MCF 10A (cell line): Measurements from ENCODE around the gene AGMAT. TPM values are rescaled to one million over a fixed set of nuclear protein-coding genes. Genes with fewer than 3 reads are reported as not detected.

Experiments used
- Bru-seq: library from RNA; stranded (reverse); fragments of 400-500 nt; gene quantifications from one replicate; lab custom pipeline; 2021; lab: Mats Ljungman, UMichigan
- BruChase-seq, 2 experiments: library from RNA; stranded (reverse); fragments of 400-500 nt; gene quantifications; one replicate each; lab custom pipeline; 2021; lab: Mats Ljungman, UMichigan
- BruUV-seq: library from RNA; stranded (reverse); fragments of 400-500 nt; replicated peaks from 2 replicates; lab custom pipeline; 2021; lab: Mats Ljungman, UMichigan
- CTCF ChIA-PET: fragments of 300-600 bp; sonication (Branson Sonifier 250); formaldehyde crosslinking; extraction: SDS; loops from one replicate; lab custom pipeline; 2021; ENCODE audit warnings: antibody characterized with exemption, inconsistent platforms; lab: Yijun Ruan, JAX
- POLR2A ChIA-PET: fragments of 300-600, 350-650 bp; sonication (Branson Sonifier 250); formaldehyde crosslinking; extraction: SDS; loops from one replicate; lab custom pipeline; 2020; ENCODE audit warnings: antibody characterized with exemption, inconsistent platforms; lab: Yijun Ruan, JAX
- DNase-seq: peaks from one replicate; pipeline ENCODE4 v3.0.0-alpha.2; 2018; ENCODE audit not compliant: unreplicated experiment
- H3K27ac Mint-ChIP-seq: one replicate; pipeline ENCODE4 v1.8.0; 2022; ENCODE audit warnings: mild to moderate bottlenecking, low read depth, mixed read lengths; ENCODE audit not compliant: unreplicated experiment
- H3K27me3 Mint-ChIP-seq: one replicate; pipeline ENCODE4 v1.8.0; 2022; ENCODE audit warnings: mixed read lengths; ENCODE audit not compliant: insufficient read depth, unreplicated experiment
- H3K36me3 Mint-ChIP-seq: one replicate; pipeline ENCODE4 v1.8.0; 2022; ENCODE audit warnings: mild to moderate bottlenecking, moderate library complexity, mixed read lengths; ENCODE audit not compliant: insufficient read depth, unreplicated experiment
- H3K4me1 Mint-ChIP-seq: one replicate; pipeline ENCODE4 v1.8.0; 2022; ENCODE audit warnings: mixed read lengths; ENCODE audit not compliant: insufficient read depth, unreplicated experiment
- H3K4me3 Mint-ChIP-seq: one replicate; pipeline ENCODE4 v1.8.0; 2022; ENCODE audit warnings: mild to moderate bottlenecking, moderate library complexity, mixed read lengths; ENCODE audit not compliant: unreplicated experiment
- H3K9me3 Mint-ChIP-seq: one replicate; pipeline ENCODE4 v1.8.0; 2022; ENCODE audit warnings: mixed read lengths; ENCODE audit not compliant: unreplicated experiment
- intact Hi-C: fragments of 100-400 bp; cut with micrococcal nuclease; formaldehyde crosslinking; loops from 2 replicates; pipeline ENCODE4 v1.14.1; 2022
- long read RNA-seq: library from polyadenylated mRNA; stranded (forward); transcript quantifications from one replicate; pipeline ENCODE4 v2.0.0, GENCODE V29; 2022
- total RNA-seq: library from RNA; stranded (reverse); gene quantifications from 2 replicates; pipeline ENCODE4 v1.2.3, GENCODE V29; 2022
- TF ChIP-seq, protein P1 (sequence below): fragments of 200-600 bp; IDR thresholded peaks from one replicate; pipeline ENCODE4 v1.8.0; 2022; ENCODE audit warnings: antibody characterized with exemption, mild to moderate bottlenecking; ENCODE audit not compliant: unreplicated experiment

The AGMAT gene, protein sequence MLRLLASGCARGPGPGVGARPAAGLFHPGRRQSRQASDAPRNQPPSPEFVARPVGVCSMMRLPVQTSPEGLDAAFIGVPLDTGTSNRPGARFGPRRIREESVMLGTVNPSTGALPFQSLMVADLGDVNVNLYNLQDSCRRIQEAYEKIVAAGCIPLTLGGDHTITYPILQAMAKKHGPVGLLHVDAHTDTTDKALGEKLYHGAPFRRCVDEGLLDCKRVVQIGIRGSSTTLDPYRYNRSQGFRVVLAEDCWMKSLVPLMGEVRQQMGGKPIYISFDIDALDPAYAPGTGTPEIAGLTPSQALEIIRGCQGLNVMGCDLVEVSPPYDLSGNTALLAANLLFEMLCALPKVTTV
- not detected in 2 replicates for total RNA-seq
- not detected for Bru-seq, nascent RNA
- percentile 16 among the genes with signal in this experiment for BruChase-seq, experiment 1, labeled RNA remaining after a 6-hour chase
- BruChase-seq, experiment 2, labeled RNA remaining after a 2-hour chase: percentile 12 among the genes with signal in this experiment
- long read RNA-seq: 0 reads

DNA sequence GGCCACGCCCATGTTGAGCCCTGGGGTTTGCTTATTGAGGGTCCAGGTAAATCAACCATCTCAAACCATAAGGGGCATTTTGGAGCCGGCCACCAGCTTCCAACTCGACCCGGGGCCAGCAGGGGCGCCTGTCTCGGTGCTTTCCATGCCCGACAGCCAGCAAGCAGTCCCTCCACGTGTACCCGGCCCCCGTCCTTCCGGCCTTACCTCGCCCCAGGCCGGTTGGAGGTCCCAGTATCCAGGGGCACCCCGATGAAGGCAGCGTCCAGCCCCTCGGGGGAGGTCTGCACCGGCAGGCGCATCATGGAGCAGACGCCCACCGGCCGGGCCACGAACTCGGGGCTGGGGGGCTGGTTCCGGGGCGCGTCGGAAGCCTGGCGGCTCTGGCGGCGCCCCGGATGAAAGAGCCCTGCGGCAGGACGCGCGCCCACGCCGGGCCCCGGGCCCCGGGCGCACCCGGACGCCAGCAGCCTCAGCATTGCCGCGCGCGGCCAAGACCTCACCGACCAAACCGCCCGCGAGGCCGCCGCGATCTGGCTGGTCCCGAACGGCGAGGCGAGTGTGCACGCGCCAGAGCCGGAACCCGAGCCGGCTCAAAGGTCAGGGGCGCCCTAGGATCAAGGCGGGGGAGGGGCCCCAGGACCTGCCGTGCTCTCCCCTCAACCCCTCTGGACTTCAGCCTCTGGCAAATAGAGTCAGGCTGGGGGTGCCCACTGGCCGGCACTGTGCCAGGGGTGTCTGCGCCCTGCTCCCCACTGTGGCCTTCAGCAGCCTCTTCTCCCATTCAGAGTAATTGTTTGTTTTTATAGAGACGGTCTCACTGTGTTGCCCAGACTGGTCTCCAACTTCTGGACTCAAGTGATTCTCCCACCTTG lies at the start of gene AGMAT:
TSS of gene AGMAT (minus strand) at position 563 of the 875 bp plus-strand sequence. CDS start at position 479, 84 bp downstream.
- TF ChIP-seq, protein P1, sequence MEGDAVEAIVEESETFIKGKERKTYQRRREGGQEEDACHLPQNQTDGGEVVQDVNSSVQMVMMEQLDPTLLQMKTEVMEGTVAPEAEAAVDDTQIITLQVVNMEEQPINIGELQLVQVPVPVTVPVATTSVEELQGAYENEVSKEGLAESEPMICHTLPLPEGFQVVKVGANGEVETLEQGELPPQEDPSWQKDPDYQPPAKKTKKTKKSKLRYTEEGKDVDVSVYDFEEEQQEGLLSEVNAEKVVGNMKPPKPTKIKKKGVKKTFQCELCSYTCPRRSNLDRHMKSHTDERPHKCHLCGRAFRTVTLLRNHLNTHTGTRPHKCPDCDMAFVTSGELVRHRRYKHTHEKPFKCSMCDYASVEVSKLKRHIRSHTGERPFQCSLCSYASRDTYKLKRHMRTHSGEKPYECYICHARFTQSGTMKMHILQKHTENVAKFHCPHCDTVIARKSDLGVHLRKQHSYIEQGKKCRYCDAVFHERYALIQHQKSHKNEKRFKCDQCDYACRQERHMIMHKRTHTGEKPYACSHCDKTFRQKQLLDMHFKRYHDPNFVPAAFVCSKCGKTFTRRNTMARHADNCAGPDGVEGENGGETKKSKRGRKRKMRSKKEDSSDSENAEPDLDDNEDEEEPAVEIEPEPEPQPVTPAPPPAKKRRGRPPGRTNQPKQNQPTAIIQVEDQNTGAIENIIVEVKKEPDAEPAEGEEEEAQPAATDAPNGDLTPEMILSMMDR: no peak
- Mint-ChIP-seq H3K4me1 (no peaks in the 10 kb centered on the region), H3K4me3 (no peak within 1 kb of the TSS), H3K27ac (no peak within 1 kb of the TSS), H3K27me3 (no peaks in the 10 kb centered on the region), H3K36me3 (no peaks in the 10 kb centered on the region), H3K9me3 (no peaks in the 10 kb centered on the region)
- intact Hi-C loops: no loop called here
- DNase-seq: no peak
- ChIA-PET CTCF (interaction anchor here (0.9 to 1.1 kb wide), 2 partner anchors 9 to 30 kb away, joined by 3 to 4 read pairs; no protein-coding TSS in a partner anchor), POLR2A (interaction anchor here (1.1 kb wide), 1 partner anchor 8 kb away, joined by 8 read pairs; no protein-coding TSS in a partner anchor)
- BruUV-seq: no TSS peak

DNA sequence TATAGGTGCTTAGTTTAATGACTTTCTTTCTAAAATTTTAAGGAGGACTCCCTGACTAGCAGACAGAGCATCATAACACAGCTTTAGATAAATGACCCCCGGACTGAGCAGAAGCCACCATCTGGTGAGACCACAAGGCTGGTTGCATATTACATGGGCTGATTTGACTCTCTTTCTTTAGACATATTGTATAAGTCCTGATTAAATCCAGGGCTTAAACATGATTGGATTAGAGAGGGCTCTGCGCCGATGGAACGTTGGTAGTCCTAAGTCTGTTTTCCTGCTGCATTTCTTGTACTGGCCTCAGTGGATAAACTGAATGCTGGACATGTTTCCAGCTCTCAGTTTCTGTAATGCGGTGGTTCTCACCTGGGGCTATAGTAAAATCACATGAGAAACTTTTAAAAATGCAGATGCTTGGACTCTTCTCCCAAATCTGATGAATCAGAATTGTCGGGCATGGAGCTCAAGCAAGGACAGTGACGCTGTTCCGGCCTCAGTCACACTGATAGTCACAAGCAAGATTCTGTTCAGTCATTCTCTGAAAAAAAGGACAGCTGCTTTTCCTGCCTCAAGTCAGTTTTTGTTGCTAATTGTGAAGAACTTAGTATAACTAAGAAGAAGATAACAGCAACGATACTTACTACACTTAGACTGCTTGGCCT lies 49.0 kb upstream of the AGMAT start:
- CTCF ChIA-PET: interaction anchor here (0.8 kb wide), 1 partner anchor 157 kb away, joined by 3 read pairs; no protein-coding TSS in a partner anchor
- peaks cover 92% of the 10 kb centered on the region for H3K36me3 Mint-ChIP-seq
- H3K4me1 Mint-ChIP-seq: peaks cover 8% of the 10 kb centered on the region
- H3K27ac Mint-ChIP-seq: no peak overlapping the region
- TF ChIP-seq, protein P1: no peak
- POLR2A ChIA-PET: interaction anchor here (1.0 to 1.8 kb wide), 4 partner anchors 10 to 37 kb away, joined by 4 to 6 read pairs (median 4); no protein-coding TSS in a partner anchor
- no TSS peak for BruUV-seq
- no peaks in the 10 kb centered on the region for H3K27me3 Mint-ChIP-seq
- DNase-seq: no peak
- no peaks in the 10 kb centered on the region for H3K9me3 Mint-ChIP-seq
- intact Hi-C loops: no loop called here
- H3K4me3 Mint-ChIP-seq: no peak overlapping the region

DNA sequence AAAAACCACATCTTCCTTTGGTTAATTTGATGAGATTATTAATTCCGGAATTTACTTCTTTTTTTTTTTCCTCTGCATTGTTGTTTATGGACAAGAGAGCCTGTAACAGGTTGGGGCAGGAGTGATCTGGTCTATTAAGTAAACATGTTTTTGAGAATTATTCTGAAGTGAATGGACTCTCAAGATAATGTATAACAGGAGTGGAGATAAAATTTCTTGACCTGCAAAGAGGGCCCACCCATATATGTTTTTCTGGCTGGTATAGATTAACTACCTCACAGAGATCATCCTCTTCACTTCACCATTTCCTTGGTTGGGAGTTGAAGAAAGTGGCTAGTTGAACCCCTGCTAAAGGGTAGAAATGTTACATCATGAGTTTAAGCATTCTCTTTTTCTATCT lies 43.2 kb upstream of the AGMAT start:
- DNase-seq: no peak
- BruUV-seq: no TSS peak
- Mint-ChIP-seq H3K36me3 (peaks cover 45% of the 10 kb centered on the region), H3K9me3 (no peaks in the 10 kb centered on the region), H3K27ac (no peak overlapping the region), H3K4me3 (no peak overlapping the region), H3K4me1 (peaks cover 16% of the 10 kb centered on the region), H3K27me3 (no peaks in the 10 kb centered on the region)
- ChIA-PET POLR2A (interaction anchor here (1.6 kb wide), 1 partner anchor 10 kb away, joined by 6 read pairs; no protein-coding TSS in a partner anchor), CTCF (no interaction called here)
- intact Hi-C loops: no loop called here
- TF ChIP-seq, protein P1: no peak
